Keratinocyte (primary cell): ENCODE results near the gene MED25. TPM values are rescaled to one million over a fixed set of nuclear protein-coding genes. Genes with fewer than 3 reads are reported as not detected.

Source experiments
- DNase-seq: peaks from one replicate; pipeline ENCODE4 v3.0.0-alpha.2; 2011; ENCODE audit warnings: low read depth, missing footprints, low spot score
- FAIRE-seq: peaks from 2 replicates; lab custom pipeline; 2011; peaks lifted over from hg19 to GRCh38; lab: Jason Lieb, UNC
- H2AFZ ChIP-seq: 2 replicates; pipeline ENCODE4 v1.6.0; 2012; ENCODE audit warnings: low read length, control low read depth, inconsistent platforms; ENCODE audit not compliant: control insufficient read depth
- H3K27ac ChIP-seq: 2 replicates; pipeline ENCODE4 v1.5.1; 2011; ENCODE audit warnings: low read length; ENCODE audit not compliant: control insufficient read depth, insufficient read depth
- H3K27me3 ChIP-seq: 3 replicates; pipeline ENCODE4 v1.6.0; 2011; ENCODE audit warnings: low read length; ENCODE audit not compliant: control insufficient read depth, insufficient read depth; ENCODE audit errors: extremely low read depth
- H3K36me3 ChIP-seq, 2 experiments: 2 replicates in 1 of 2; 3 replicates in 1 of 2; pipeline ENCODE4 v1.5.1; 2011; ENCODE audit warnings: low read length in 2 of 2, mild to moderate bottlenecking in 1 of 2; ENCODE audit not compliant: control insufficient read depth in 2 of 2, insufficient read depth in 2 of 2; ENCODE audit errors: extremely low read depth in 1 of 2
- H3K4me1 ChIP-seq: 3 replicates; pipeline ENCODE4 v1.5.1; 2011; ENCODE audit warnings: low read length; ENCODE audit not compliant: control insufficient read depth, insufficient read depth; ENCODE audit errors: extremely low read depth
- H3K4me2 ChIP-seq: 3 replicates; pipeline ENCODE4 v1.6.0; 2011; ENCODE audit warnings: low read depth, low read length; ENCODE audit not compliant: control insufficient read depth, insufficient read depth; ENCODE audit errors: extremely low read depth
- H3K4me3 ChIP-seq, 3 experiments: fragments of 200-600 bp in 1 of 3; sonication (generic) in 1 of 3; 2 replicates in 2 of 3; 3 replicates in 1 of 3; pipeline ENCODE4 v1.5.1; 2011 to 2016; ENCODE audit warnings: low read length in 3 of 3, mild to moderate bottlenecking in 3 of 3, control low read depth in 2 of 3, inconsistent platforms in 1 of 3, low read depth in 1 of 3, mixed read lengths in 1 of 3, mixed run types in 1 of 3, moderate library complexity in 1 of 3; ENCODE audit not compliant: control insufficient read depth in 2 of 3, insufficient read depth in 2 of 3; ENCODE audit errors: extremely low read depth in 1 of 3
- H3K79me2 ChIP-seq: 2 replicates; pipeline ENCODE4 v1.6.0; 2012; ENCODE audit warnings: low read length; ENCODE audit not compliant: control insufficient read depth, insufficient read depth
- H3K9ac ChIP-seq: 3 replicates; pipeline ENCODE4 v1.6.0; 2011; ENCODE audit warnings: low read length; ENCODE audit not compliant: control insufficient read depth, insufficient read depth; ENCODE audit errors: extremely low read depth
- H3K9me1 ChIP-seq: 3 replicates; pipeline ENCODE4 v1.6.0; 2011; ENCODE audit warnings: low read length; ENCODE audit not compliant: control insufficient read depth, insufficient read depth; ENCODE audit errors: extremely low read depth
- H3K9me3 ChIP-seq: 2 replicates; pipeline ENCODE4 v1.5.1; 2012; ENCODE audit warnings: low read depth, low read length; ENCODE audit not compliant: control insufficient read depth
- H4K20me1 ChIP-seq: 3 replicates; pipeline ENCODE4 v1.6.0; 2011; ENCODE audit warnings: low read length; ENCODE audit not compliant: control insufficient read depth, insufficient read depth; ENCODE audit errors: extremely low read depth
- CTCF ChIP-seq, 3 experiments: IDR thresholded peaks in 1 of 3; conservative IDR thresholded peaks in 1 of 3; optimal IDR thresholded peaks in 1 of 3; 2 replicates in 2 of 3; 3 replicates in 1 of 3; pipeline versions ENCODE3 to v1.5.1; 2011; ENCODE audit warnings: low read length in 3 of 3, mild to moderate bottlenecking in 3 of 3, moderate library complexity in 2 of 3, control low read depth in 1 of 3, inconsistent platforms in 1 of 3; ENCODE audit not compliant: insufficient read depth in 2 of 3; ENCODE audit errors: extremely low read depth in 1 of 3
- EZH2 ChIP-seq: IDR thresholded peaks from one replicate; pipeline ENCODE4 v1.6.1; 2012; ENCODE audit warnings: inconsistent platforms, mild to moderate bottlenecking, low read length, moderate library complexity
- dilution Hi-C: fragments of 300-500 bp; cut with MboI; formaldehyde crosslinking; loops from one replicate; pipeline ENCODE4 v1.7.0; 2020; ENCODE audit warnings: low sequenced_read_pairs; ENCODE audit not compliant: extremely low pct_ligation_motif_present
- polyA plus RNA-seq, 5 experiments: library from polyadenylated mRNA; depleted of rRNA in 3 of 5; stranded (reverse) in 3 of 5; stranded (forward) in 1 of 5; unstranded in 1 of 5; fragments of >200 nt; gene quantifications; 1 replicate in 1 of 5; 2 replicates in 3 of 5; 3 replicates in 1 of 5; pipeline versions ENCODE4 v1.2.1 to v1.2.3, GENCODE V29; 2011 to 2012; ENCODE audit warnings: missing spikeins in 2 of 5, low read depth in 1 of 5, low replicate concordance in 1 of 5

The MED25 gene
- polyA plus RNA-seq, 1 donor (not counting 4 experiments of a cell fraction or from before 2014, with no cell fraction given), result 12.5 TPM

GRCh38 chr19:49879243-49879963 lies 61.3 kb downstream of the MED25 start:
- Histone ChIP-seq H3K9ac (no peak overlapping the region), H3K27me3 (no peaks in the 10 kb centered on the region), H3K4me2 (no peak overlapping the region), H3K79me2 (peaks cover 24% of the 10 kb centered on the region), H3K27ac (no peak overlapping the region), H4K20me1 (no peaks in the 10 kb centered on the region), H3K4me3 (no peak overlapping the region), H3K4me1 (peaks cover 21% of the 10 kb centered on the region), H3K9me1 (no peaks in the 10 kb centered on the region), H3K36me3 (peaks cover 30 to 32% of the 10 kb centered on the region in 2 experiments), H2AFZ (no peak overlapping the region), H3K9me3 (peaks cover 4% of the 10 kb centered on the region)
- DNase-seq, result no peak
- dilution Hi-C loops, result no loop called here
- FAIRE-seq, result no peak
- TF ChIP-seq EZH2, result no peak
- TF ChIP-seq CTCF (optimal IDR thresholded peaks at IDR 0.05 in 1 of 3, IDR thresholded peaks at IDR 0.05 in 1 of 3, conservative IDR thresholded peaks at IDR 0.05 in 1 of 3; ENCODE audit: extremely low read depth in 1 of 3, insufficient read depth in 2 of 3, low read length in 3 of 3), result no peak

GRCh38 chr19:49880162-49880869 lies 62.2 kb downstream of the MED25 start:
- H3K9me3 ChIP-seq, result peaks cover 4% of the 10 kb centered on the region
- H3K36me3 ChIP-seq, result peaks cover 31 to 34% of the 10 kb centered on the region in 2 experiments
- TF ChIP-seq CTCF (optimal IDR thresholded peaks at IDR 0.05 in 1 of 3, IDR thresholded peaks at IDR 0.05 in 1 of 3, conservative IDR thresholded peaks at IDR 0.05 in 1 of 3; ENCODE audit: extremely low read depth in 1 of 3, insufficient read depth in 2 of 3, low read length in 3 of 3) (no peak), EZH2 (no peak)
- H3K79me2 ChIP-seq, result peaks cover 18% of the 10 kb centered on the region
- H3K27ac ChIP-seq, result no peak overlapping the region
- no peak overlapping the region for H3K4me3 ChIP-seq
- H3K4me2 ChIP-seq, result no peak overlapping the region
- no peak overlapping the region for H3K9ac ChIP-seq
- FAIRE-seq (no peak), DNase-seq (no peak)
- H4K20me1 ChIP-seq, result no peaks in the 10 kb centered on the region
- H3K27me3 ChIP-seq, result no peaks in the 10 kb centered on the region
- peaks cover 17% of the 10 kb centered on the region for H3K4me1 ChIP-seq
- no peaks in the 10 kb centered on the region for H3K9me1 ChIP-seq
- H2AFZ ChIP-seq, result no peak overlapping the region
- dilution Hi-C loops, result no loop called here
